ENCODE measurements around the gene COBL.

The COBL gene

GRCh38 chr7:51309361-51310130, 7.1 kb downstream of the COBL start:
- CTCF ChIA-PET, result interaction anchor here (0.6 to 1.3 kb wide), 2 partner anchors 36 to 58 kb away, joined by 3 read pairs; no protein-coding TSS in a partner anchor
- TF ChIP-seq FOXA1 (IDR thresholded peaks at IDR 0.05), result no peak
- TF ChIP-seq ELF4 (IDR thresholded peaks at IDR 0.05), result no peak
- TF ChIP-seq FOXK2 (IDR thresholded peaks at IDR 0.05), result no peak
- TF ChIP-seq ARNT (IDR thresholded peaks at IDR 0.05), result no peak
- no peak for TF ChIP-seq FOXM1 (IDR thresholded peaks at IDR 0.05; ENCODE audit: borderline replicate concordance)
- TF ChIP-seq ZNF384 (IDR thresholded peaks at IDR 0.05), result no peak
- no peak for TF ChIP-seq PKNOX1 (IDR thresholded peaks at IDR 0.05)
- no peak for TF ChIP-seq SUZ12 (IDR thresholded peaks at IDR 0.05)
- no peak for TF ChIP-seq SP1 (IDR thresholded peaks at IDR 0.05)
- TF ChIP-seq BHLHE40 (IDR thresholded peaks at IDR 0.05; ENCODE audit: borderline replicate concordance), result no peak
- TF ChIP-seq CTBP1 (IDR thresholded peaks at IDR 0.05; ENCODE audit: borderline replicate concordance), result no peak
- no peak for TF ChIP-seq TARDBP (IDR thresholded peaks at IDR 0.05)
- no peak for TF ChIP-seq HDGF (IDR thresholded peaks at IDR 0.05; ENCODE audit: borderline replicate concordance)
- TF ChIP-seq L3MBTL2 (conservative IDR thresholded peaks at IDR 0.05), result no peak
- TF ChIP-seq NFRKB (IDR thresholded peaks at IDR 0.05), result no peak
- TF ChIP-seq LEF1 (IDR thresholded peaks at IDR 0.05; ENCODE audit: borderline replicate concordance), result no peak
- DNase-seq (ENCODE audit: extremely low spot score), result no peak
- POLR2A ChIA-PET, result no interaction called here

GRCh38 chr7:51308696-51309095, 7.9 kb downstream of the COBL start:
- ChIA-PET CTCF (interaction anchor here (1.3 kb wide), 1 partner anchor 59 kb away, joined by 3 read pairs; no protein-coding TSS in a partner anchor), POLR2A (no interaction called here)
- TF ChIP-seq TARDBP (IDR thresholded peaks at IDR 0.05), result no peak
- no peak for TF ChIP-seq LEF1 (IDR thresholded peaks at IDR 0.05; ENCODE audit: borderline replicate concordance)
- TF ChIP-seq SP1 (IDR thresholded peaks at IDR 0.05), result no peak
- TF ChIP-seq BHLHE40 (IDR thresholded peaks at IDR 0.05; ENCODE audit: borderline replicate concordance), result no peak
- TF ChIP-seq ARNT (IDR thresholded peaks at IDR 0.05), result no peak
- TF ChIP-seq FOXK2 (IDR thresholded peaks at IDR 0.05), result no peak
- TF ChIP-seq FOXA1 (IDR thresholded peaks at IDR 0.05), result no peak
- TF ChIP-seq ZNF384 (IDR thresholded peaks at IDR 0.05), result no peak
- no peak for DNase-seq (ENCODE audit: extremely low spot score)

GRCh38 chr7:51308265-51308664, 8.3 kb downstream of the COBL start:
- TF ChIP-seq ZNF384 (IDR thresholded peaks at IDR 0.05), result no peak
- POLR2A ChIA-PET, result no interaction called here
- DNase-seq (ENCODE audit: extremely low spot score), result no peak
- CTCF ChIA-PET, result no interaction called here

- POLR2A ChIA-PET, result no interaction called here
- CTCF ChIA-PET, result no interaction called here
- TF ChIP-seq PKNOX1 (IDR thresholded peaks at IDR 0.05) (no peak), SUZ12 (IDR thresholded peaks at IDR 0.05) (no peak), SP1 (IDR thresholded peaks at IDR 0.05) (no peak), HDGF (IDR thresholded peaks at IDR 0.05; ENCODE audit: borderline replicate concordance) (no peak), CTBP1 (IDR thresholded peaks at IDR 0.05; ENCODE audit: borderline replicate concordance) (no peak), FOXA1 (IDR thresholded peaks at IDR 0.05) (no peak), BHLHE40 (IDR thresholded peaks at IDR 0.05; ENCODE audit: borderline replicate concordance) (no peak), ZNF384 (IDR thresholded peaks at IDR 0.05) (no peak), LEF1 (IDR thresholded peaks at IDR 0.05; ENCODE audit: borderline replicate concordance) (no peak), L3MBTL2 (conservative IDR thresholded peaks at IDR 0.05) (no peak), TARDBP (IDR thresholded peaks at IDR 0.05) (no peak), FOXK2 (IDR thresholded peaks at IDR 0.05) (no peak), NFRKB (IDR thresholded peaks at IDR 0.05) (no peak), ELF4 (IDR thresholded peaks at IDR 0.05) (no peak), FOXM1 (IDR thresholded peaks at IDR 0.05; ENCODE audit: borderline replicate concordance) (no peak), ARNT (IDR thresholded peaks at IDR 0.05) (no peak)
- no peak for DNase-seq (ENCODE audit: extremely low spot score)
Measured at GRCh38 chr7:51307651-51308210, 8.9 kb downstream of the COBL start.

- TF ChIP-seq ARNT (IDR thresholded peaks at IDR 0.05) (no peak), TARDBP (IDR thresholded peaks at IDR 0.05) (no peak), L3MBTL2 (conservative IDR thresholded peaks at IDR 0.05) (no peak), FOXA1 (IDR thresholded peaks at IDR 0.05) (no peak), PKNOX1 (IDR thresholded peaks at IDR 0.05) (no peak), FOXM1 (IDR thresholded peaks at IDR 0.05; ENCODE audit: borderline replicate concordance) (no peak), CTBP1 (IDR thresholded peaks at IDR 0.05; ENCODE audit: borderline replicate concordance) (no peak), NFRKB (IDR thresholded peaks at IDR 0.05) (no peak), ZNF384 (IDR thresholded peaks at IDR 0.05) (no peak)
- no peak for DNase-seq (ENCODE audit: extremely low spot score)
- ChIA-PET CTCF (no interaction called here), POLR2A (interaction anchor here (0.6 kb wide), 1 partner anchor 1250 kb away, joined by 3 read pairs; no protein-coding TSS in a partner anchor)
Measured at GRCh38 chr7:51306761-51307160, 9.8 kb downstream of the COBL start.

- CTCF ChIA-PET, result no interaction called here
Measured at GRCh38 chr7:51304729-51305128, 11.9 kb downstream of the COBL start.

More at GRCh38 chr7:51304729-51305128, 11.9 kb downstream of the COBL start:
- no peak for TF ChIP-seq ELF4 (IDR thresholded peaks at IDR 0.05)
- no peak for TF ChIP-seq L3MBTL2 (conservative IDR thresholded peaks at IDR 0.05)
- no peak for TF ChIP-seq SP1 (IDR thresholded peaks at IDR 0.05)
- no peak for TF ChIP-seq SUZ12 (IDR thresholded peaks at IDR 0.05)
- no peak for TF ChIP-seq LEF1 (IDR thresholded peaks at IDR 0.05; ENCODE audit: borderline replicate concordance)
- no peak for TF ChIP-seq FOXM1 (IDR thresholded peaks at IDR 0.05; ENCODE audit: borderline replicate concordance)
- no peak for TF ChIP-seq CTBP1 (IDR thresholded peaks at IDR 0.05; ENCODE audit: borderline replicate concordance)
- no peak for TF ChIP-seq FOXK2 (IDR thresholded peaks at IDR 0.05)
- TF ChIP-seq HDGF (IDR thresholded peaks at IDR 0.05; ENCODE audit: borderline replicate concordance), result no peak
- no peak for TF ChIP-seq ZNF384 (IDR thresholded peaks at IDR 0.05)
- POLR2A ChIA-PET, result no interaction called here
- DNase-seq (ENCODE audit: extremely low spot score), result no peak
